Effector CD8-positive, alpha-beta T cell (primary cell): ENCODE data around the gene SPECC1.
"Not testable (repeated sequence)": the region's sequence is repeated elsewhere in the genome, so short reads cannot be mapped to it uniquely, and the experiment has no call there.

Source experiments
- DNase-seq: peaks from one replicate; lab custom pipeline; 2025; lab: John Stamatoyannopoulos, UW

SPECC1 gene

DNA sequence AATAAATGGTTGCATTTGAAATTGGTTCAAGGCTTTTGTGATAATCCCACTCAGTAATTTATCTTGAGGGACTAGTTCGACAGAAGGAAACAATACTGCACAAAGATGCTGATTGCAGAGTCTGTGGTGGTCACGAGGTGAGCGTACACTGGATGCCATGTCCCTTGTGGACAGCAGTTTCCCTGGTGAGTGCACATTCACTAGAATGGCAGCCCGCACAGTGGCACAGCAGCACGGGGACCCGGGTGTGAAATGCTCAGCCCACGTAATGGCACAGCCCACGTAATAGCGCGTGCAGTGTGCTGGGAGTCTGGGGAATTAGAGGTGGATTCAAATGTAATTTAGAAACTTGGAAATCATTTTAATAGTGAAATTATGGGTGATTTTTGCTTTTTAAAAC lies 304.1 kb downstream of the SPECC1 start:
- no peak for DNase-seq

DNA sequence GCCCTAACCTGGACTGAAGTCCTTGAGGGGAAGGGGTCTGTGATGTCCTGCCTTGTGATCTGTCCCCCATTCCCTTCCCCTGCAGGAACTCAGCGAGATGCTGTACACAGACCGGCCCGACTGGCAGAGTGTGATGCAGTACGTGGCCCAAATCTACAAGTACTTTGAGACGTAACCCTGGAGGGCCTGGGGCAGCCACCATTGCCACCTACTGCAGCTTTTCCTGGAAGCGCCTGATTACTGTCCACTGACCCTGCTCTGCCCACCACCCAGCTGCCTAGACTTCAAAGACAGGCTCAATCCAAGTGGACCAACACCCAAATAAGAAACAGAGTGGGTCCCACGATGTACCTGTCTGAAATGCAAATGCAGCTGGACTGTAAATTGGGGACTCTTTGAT lies 304.7 kb downstream of the SPECC1 start:
- DNase-seq: no peak

- DNase-seq: no peak
Measured at GRCh38 chr17:20314834-20315233, 305.7 kb downstream of the SPECC1 start.

DNA sequence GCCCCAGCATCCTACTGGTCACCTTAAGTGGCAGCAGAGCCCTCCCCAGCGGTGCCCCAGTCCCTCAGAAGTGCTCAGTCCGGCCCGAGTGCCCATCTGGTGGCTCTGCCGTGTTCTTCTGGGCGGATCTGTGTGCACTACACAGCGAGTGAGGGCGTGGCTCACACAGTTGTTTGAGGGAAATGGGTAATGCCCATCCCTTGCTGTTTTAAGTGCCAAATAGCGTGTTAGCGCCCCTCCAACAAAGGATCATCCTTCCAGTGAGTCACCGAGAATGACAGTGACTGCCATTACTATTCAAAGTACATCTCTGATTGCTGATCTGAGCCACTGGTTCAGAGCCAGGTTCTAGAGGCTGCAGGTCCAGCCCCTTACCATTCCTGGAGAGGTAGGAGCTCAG lies 306.2 kb downstream of the SPECC1 start:
- no peak for DNase-seq

DNA sequence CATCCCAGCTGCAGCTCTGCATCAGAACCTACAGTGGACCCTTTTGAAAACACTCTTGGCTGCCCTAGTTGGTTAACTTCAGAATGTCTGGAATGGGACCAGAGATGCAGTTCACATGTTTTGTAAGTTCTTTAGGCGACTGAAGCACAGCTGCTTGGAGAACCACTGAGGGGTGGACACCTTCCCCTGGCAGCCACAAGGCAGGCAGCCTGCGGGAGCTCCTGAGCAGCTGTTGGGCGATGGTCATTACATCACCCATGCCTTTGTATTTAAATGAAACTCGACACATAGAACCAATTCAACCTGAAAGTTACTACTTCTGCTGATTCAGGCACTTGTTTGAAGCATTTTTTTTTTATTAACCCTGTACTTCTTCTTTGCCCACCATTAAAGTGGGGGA lies 306.7 kb downstream of the SPECC1 start:
- DNase-seq: no peak

GRCh38 chr17:20320535-20321229 lies 311.5 kb downstream of the SPECC1 start:
- peak; percentile 77 for DNase-seq

- not testable (repeated sequence) for DNase-seq
Measured at GRCh38 chr17:20321357-20321756, 312.2 kb downstream of the SPECC1 start.

DNA sequence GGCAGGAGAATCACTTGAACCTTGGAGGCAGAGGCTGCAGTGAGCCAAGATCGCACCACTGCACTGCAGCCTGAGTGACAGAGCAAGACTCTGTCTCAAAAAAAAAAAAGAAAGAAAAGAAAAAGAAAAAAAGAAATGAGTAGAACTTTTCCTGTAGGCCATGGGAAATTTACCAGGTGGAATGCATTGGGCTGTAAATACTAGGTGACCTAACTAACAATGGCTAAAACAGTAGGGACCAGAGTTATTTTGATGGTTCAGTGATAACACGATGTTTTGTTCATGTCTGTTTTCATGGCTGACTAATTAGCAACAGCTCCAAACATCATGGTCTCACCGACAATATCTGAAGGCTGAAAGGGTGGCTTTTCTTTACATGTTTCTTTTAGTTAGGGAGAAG lies 318.6 kb downstream of the SPECC1 start:
- not testable (repeated sequence) for DNase-seq

DNA sequence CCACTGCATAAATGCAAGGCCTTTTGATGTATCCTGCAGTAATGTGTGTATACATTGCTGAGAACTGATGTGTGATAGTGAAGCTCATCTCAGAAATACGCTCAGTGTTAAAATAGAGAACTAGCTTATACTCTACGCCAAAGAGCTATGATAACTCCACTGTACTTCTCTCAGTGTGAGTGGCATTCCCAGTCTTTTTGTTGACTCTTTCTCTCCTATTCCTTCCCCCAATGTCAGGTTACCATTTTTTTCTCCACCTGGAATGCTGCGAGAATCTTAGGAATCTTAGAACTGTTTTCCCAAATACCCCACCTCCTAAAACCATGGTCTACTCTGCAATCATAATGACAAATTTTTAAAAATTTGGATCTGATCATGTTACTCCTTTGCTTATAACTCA lies 342.2 kb downstream of the SPECC1 start:
- not testable (repeated sequence) for DNase-seq

DNA sequence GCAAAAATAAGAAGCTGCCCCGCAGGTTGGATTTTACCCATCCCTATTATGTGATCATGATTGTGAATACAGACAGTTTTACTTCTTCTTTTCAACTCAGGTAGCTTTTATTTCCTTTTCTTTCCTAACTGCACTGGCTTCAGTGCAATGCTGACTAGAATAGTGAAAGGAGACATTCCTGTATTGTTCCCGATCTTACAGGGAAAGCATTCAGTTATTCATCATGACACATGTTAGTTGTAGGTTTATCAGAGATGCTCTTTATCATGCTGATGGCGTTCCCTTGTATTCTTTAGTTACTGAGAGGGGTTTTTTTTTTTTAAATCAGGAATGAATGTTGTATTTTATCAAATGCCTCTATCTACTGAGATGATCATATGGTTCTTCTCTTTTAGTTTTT lies 343.4 kb downstream of the SPECC1 start:
- DNase-seq: not testable (repeated sequence)

DNA sequence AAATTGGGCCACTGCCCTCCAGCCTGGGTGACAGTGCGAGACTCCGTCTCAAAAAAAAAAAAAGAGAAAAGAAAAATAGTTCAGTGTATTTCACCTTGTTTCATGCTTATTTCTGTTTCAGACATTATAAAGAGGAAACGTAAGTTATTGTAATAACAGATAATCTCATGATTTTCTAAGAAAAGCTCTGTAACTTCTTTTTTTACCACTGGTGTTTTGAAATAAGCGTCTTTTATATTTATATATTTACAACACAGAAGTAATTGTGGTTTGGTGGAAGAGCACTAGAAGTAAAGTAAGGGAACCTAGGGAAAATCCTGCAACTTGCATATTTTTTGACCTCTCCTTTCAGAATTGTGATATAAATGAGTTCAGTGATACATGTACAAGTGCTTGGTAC lies 354.7 kb downstream of the SPECC1 start:
- DNase-seq: not testable (repeated sequence)
